GM23338 (cell line): Measurements from ENCODE around the gene MYOM3.
"Not testable (repeated sequence)": the region's sequence is repeated elsewhere in the genome, so short reads cannot be mapped to it uniquely, and the experiment has no call there.

ENCODE experiments used
- EZH2 ChIP-seq: fragments of 200-600 bp; sonication (generic); IDR thresholded peaks from one replicate; pipeline ENCODE4 v1.8.0; 2017; ENCODE audit warnings: antibody characterized with exemption, mild to moderate bottlenecking, low read depth; ENCODE audit not compliant: unreplicated experiment
- EZH2phosphoT487 ChIP-seq: fragments of 200-600 bp; sonication (generic); IDR thresholded peaks from one replicate; pipeline ENCODE4 v1.8.1; 2018; ENCODE audit warnings: antibody characterized with exemption; ENCODE audit not compliant: unreplicated experiment
- NANOG ChIP-seq: IDR thresholded peaks from 2 replicates; pipeline ENCODE4 v1.6.1; 2016; ENCODE audit warnings: antibody characterized with exemption, borderline replicate concordance
- POLR2AphosphoS5 ChIP-seq: IDR thresholded peaks from 2 replicates; pipeline ENCODE4 v1.6.1; 2016; ENCODE audit warnings: antibody characterized with exemption, low read depth
- ZNF331 ChIP-seq: fragments of 250-450 bp; sonication (Bioruptor Pico); IDR thresholded peaks from 2 replicates; pipeline ENCODE4 v1.5.0; 2020; ENCODE audit warnings: low read depth, mild to moderate bottlenecking, moderate library complexity
- TF ChIP-seq, protein P1 (sequence below), 2 experiments: fragments of 200-600 bp in 1 of 2; sonication (generic) in 1 of 2; conservative IDR thresholded peaks; 2 replicates each; pipeline versions ENCODE4 v1.5.1 to v1.6.1; 2016 to 2017; ENCODE audit warnings: antibody characterized with exemption in 2 of 2, low read depth in 2 of 2, mild to moderate bottlenecking in 2 of 2, moderate library complexity in 1 of 2
- TF ChIP-seq, protein P2 (sequence below): IDR thresholded peaks from 2 replicates; pipeline ENCODE4 v1.6.1; 2016; ENCODE audit warnings: antibody characterized with exemption

DNA sequence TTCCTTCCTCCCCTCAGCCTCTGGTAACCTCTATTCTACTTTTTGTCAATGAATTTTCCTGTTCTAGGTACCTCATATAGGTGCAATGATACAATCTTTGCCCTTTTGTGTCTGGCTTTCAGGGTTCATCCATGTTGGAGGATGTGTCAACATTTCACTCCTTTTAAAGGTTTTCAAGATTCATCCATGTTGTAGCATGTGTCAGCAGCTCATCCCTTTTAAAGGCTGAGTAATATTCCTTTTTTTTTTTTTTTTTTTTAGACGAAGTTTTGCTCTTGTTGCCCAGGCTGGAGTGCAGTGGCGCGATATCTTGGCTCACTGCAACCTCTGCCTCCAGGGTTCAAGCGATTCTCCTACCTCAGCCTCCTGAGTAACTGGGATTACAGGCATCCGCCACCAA, 67.3 kb downstream of the MYOM3 start:
- not testable (repeated sequence) for TF ChIP-seq POLR2AphosphoS5; NANOG; EZH2phosphoT487; EZH2; ZNF331 (CRISPR knock-in tag)
- TF ChIP-seq, protein P1, sequence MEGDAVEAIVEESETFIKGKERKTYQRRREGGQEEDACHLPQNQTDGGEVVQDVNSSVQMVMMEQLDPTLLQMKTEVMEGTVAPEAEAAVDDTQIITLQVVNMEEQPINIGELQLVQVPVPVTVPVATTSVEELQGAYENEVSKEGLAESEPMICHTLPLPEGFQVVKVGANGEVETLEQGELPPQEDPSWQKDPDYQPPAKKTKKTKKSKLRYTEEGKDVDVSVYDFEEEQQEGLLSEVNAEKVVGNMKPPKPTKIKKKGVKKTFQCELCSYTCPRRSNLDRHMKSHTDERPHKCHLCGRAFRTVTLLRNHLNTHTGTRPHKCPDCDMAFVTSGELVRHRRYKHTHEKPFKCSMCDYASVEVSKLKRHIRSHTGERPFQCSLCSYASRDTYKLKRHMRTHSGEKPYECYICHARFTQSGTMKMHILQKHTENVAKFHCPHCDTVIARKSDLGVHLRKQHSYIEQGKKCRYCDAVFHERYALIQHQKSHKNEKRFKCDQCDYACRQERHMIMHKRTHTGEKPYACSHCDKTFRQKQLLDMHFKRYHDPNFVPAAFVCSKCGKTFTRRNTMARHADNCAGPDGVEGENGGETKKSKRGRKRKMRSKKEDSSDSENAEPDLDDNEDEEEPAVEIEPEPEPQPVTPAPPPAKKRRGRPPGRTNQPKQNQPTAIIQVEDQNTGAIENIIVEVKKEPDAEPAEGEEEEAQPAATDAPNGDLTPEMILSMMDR (conservative IDR thresholded peaks at IDR 0.05; ENCODE audit: low read depth in 2 of 2): not testable (repeated sequence)
- TF ChIP-seq, protein P2, sequence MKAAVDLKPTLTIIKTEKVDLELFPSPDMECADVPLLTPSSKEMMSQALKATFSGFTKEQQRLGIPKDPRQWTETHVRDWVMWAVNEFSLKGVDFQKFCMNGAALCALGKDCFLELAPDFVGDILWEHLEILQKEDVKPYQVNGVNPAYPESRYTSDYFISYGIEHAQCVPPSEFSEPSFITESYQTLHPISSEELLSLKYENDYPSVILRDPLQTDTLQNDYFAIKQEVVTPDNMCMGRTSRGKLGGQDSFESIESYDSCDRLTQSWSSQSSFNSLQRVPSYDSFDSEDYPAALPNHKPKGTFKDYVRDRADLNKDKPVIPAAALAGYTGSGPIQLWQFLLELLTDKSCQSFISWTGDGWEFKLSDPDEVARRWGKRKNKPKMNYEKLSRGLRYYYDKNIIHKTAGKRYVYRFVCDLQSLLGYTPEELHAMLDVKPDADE: not testable (repeated sequence)
